ENCODE results near the gene ESYT2.

The ESYT2 gene

DNA sequence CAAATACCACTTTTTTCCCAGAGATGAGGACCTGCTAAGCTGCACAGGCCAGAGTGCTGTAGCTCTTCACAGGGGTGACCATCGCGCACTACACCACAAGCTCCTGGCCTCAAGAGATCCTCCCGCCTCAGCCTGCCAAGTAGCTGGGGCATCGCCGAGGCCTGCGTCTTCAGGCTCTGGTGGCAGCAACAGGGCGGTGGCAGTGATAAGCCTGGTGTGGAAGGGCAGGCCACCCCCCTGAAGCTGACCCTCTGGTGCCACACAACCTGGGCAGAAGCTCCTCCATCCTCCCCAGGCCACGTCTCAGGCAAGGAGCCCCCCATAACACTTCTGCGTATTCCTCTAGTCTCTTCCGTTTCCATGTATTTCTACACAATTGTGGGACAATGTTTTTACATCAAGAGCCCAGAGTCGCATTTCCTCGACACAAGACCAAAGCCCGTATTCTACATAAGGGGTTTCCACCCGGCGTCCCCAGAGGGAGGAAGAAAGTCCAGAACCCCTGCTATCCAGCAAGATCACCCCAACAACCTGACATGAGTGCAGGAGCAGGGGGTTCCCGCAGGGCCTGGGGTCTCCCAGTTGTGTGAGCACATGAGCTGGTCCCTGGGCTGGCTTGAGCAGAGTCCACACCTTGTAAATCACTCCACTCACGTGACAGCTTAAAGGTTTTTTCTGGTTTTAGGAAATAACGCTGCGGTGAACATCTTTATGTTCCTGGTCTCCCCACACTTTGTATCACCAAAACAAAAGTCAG is 87.1 kb downstream of the ESYT2 start:
- DNase-seq (ENCODE audit: low spot score) = no peak

DNA sequence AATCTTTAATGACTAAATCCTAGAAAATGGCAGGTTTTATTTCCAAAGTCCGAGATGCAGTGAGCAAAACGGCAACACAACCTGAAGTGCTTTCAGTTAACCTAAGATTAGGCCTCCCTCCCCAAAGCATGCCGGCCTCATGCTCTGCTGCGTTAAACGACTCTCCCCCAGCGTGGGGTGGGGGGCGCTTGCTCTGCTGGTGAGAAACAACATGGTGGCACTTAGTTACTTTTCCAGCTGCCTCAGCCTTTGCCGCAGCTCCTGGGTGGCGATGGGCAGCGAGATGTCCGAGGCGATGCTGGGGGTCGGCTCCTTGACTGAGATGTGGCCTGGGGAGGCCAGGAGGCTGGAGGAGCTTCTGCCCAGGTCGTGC is 88.0 kb downstream of the ESYT2 start:
- no peak for DNase-seq (ENCODE audit: low spot score)

DNA sequence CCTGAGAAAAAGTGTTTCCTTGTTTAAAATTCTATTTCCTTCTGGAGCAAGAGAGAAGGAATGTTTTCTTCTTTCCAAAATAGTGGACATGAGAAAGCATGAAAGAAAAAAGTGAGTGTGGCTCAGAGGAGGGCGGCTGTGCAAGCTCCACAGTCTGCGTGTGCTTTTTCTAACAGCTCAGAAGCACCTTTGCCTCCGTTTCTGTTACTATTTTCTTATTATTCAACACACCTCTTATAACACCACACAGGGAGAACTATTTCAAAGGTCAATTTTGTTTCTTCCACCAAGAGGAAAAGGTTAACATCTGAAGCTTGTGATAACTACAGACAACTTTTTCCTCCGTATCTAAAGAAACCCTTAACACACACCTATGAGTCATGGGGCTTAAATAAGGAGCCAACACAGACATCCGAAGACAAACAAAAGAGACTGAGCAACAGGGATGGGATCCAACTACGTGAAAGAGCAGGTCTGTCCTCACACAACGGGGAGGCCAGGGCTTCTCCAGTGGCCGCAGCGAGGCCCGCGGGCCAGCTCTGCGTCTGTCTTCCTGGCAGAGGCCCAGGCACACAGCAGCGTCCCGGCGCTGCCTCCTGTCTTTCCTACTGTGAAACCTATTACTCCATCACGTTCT is 88.5 kb downstream of the ESYT2 start:
- no peak for DNase-seq (ENCODE audit: low spot score)

DNA sequence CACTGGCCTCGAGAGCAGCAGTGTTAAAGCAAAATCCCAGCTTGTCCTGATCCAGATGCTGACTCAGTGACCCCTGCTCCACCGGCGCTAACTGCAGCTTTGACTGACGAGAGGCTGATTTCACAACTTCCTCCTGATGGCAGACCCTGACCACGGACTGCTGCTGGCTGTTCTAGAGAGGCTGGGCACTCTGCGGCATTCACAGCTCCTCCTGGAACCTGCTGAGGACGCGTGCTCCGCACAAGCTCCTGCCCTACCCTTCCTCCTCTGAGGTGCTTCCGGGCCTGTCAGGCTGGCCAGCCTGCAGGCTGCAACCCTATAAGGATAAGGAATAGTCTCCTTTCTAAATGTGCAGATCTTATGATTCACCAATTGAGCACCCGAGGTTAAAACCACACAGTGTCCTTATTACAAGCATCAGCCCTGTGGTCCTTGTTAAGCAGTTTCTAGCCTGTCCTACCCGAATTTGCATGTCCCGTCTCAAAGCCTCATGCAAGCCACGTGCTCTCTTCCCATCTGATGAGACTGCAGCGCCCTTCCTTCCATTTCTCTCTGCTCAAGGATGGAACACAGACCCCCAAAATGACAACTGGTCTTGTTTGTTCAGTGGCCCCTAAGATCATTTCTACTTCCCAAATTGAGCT is 89.2 kb downstream of the ESYT2 start:
- no peak for DNase-seq (ENCODE audit: low spot score)

DNA sequence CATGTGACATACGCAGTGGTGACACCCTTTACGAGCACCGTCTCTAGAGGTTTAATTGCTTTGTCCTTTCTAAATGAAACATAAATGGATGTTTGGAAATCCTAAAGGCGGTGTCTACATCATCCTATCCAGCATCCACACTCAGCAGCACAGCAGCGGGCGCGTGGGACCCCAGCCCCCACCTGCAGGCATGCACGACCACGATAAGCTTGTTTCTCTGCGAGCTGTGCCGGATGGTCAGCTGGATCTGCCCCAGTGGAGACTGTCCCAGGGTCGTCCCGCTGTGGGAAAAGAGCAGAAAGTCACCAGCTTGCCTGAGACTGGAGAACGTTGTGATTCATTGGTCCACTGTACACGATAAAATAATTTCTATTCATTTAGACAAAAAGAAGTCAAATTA is 90.5 kb downstream of the ESYT2 start:
- DNase-seq (ENCODE audit: low spot score) = no peak

DNA sequence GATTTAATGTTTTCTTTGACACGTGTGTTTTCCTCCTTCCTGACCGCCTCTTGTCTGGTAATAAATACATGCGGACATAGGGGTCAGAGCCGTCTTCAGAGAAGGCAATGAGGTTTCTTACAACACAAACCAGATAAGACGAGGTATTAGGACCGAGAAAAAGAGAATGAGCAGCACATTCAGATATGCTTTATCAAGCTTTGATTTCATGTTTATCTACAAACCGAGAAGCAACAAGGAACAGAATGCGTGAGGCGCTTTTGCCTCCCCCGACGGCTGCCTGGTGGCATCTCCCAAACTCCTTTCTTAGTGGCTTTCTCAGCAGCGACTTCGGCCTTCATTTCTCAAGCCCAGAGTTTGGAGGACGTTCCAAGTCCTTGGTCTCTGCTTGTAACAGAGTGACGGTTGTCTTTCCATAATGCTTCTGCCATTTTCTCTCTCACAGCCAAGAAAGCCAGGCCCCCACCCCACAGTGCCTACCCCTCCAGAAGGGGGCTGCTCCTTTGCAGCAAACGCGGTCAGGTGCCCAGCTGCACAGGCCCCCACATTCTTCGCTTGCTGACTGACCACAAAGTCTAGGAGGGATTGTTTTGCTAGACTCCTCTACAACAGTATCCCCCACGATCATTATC is 92.1 kb downstream of the ESYT2 start:
- DNase-seq (ENCODE audit: low spot score) = no peak

DNA sequence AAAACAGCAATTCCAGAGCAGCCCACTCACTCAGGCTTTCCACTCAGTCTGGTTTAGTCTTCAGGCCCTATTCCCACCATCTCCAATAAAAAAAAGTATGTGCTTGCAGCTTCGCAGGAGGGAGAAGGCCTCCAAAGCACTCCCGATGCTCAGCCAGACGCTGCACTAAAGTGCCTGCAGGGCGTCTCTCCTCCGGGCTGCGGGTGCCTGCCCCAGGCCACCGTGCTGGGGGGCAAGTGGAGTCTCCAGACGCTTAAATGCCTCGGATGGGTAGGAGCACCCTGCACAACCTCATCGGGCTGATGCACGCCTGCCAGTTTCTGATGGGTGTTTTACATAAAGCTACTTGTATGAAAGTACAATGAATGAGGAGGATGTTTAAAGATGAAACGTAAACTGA is 93.4 kb downstream of the ESYT2 start:
- DNase-seq (ENCODE audit: low spot score) = no peak

DNA sequence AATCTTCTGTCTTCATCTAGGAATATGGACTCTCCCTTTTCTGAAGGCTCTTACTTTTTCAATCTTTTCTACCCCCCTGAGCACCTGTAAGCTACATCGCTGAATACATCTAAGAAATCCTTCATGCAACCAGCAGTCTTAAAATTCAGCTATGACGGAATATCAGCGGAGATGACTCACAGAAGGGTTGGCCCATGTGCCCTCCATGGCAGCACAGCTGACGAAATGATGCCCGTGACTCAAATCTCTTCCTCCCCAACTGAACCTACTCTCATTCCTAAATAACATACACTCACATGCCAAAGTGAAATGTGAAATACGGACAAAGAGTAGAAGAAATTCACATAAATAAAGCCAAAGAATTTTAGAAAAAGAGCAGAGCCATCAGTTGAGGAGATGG is 94.4 kb downstream of the ESYT2 start:
- DNase-seq (ENCODE audit: low spot score) = no peak

DNA sequence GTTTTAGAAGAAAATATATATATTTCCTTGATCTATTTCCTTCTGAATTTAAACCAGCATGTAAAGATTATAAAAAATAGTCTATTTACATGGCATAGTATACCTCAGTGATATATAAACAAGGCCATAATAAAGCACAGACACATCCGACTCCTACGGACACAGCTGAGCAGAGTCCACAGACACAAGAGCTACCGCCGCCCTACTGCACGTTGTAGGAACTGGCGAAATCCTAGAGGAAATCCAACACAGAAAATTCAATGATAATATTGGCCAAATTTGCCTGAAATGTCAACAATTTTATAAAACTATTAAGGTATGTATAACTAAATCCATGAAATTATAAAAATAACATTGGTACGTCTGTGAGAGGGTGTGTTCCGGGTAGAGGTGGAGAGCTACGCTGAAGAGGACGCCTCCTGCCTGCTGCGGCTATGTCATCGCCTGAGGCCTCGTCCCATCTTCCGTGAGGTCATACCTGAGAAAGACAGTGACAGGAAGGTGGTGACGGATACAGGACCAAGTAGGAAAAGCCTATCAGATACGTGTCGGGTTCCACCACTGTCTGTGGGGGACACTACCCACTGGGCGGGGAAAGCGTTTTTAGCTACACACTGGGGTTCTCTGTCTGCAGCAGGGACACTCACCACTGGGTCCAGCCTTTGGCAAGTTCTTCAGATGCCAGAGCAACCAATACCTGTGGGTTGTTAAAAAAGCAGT is 95.4 kb downstream of the ESYT2 start:
- DNase-seq (ENCODE audit: low spot score) = no peak

DNA sequence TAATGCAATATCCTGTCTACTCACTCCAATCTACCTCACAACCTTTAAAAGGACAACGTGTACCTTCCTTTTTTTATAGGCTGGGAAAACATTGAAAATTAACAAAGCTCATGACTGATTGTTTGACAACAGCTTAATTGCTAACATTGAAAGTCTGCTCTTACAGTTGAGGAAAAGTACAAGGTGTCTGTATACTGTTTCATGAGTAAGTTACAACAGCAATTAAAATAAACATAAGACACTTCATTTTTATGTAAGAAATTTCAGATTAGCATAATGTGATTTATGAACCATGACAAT is 96.1 kb downstream of the ESYT2 start:
- no peak for DNase-seq (ENCODE audit: low spot score)

DNA sequence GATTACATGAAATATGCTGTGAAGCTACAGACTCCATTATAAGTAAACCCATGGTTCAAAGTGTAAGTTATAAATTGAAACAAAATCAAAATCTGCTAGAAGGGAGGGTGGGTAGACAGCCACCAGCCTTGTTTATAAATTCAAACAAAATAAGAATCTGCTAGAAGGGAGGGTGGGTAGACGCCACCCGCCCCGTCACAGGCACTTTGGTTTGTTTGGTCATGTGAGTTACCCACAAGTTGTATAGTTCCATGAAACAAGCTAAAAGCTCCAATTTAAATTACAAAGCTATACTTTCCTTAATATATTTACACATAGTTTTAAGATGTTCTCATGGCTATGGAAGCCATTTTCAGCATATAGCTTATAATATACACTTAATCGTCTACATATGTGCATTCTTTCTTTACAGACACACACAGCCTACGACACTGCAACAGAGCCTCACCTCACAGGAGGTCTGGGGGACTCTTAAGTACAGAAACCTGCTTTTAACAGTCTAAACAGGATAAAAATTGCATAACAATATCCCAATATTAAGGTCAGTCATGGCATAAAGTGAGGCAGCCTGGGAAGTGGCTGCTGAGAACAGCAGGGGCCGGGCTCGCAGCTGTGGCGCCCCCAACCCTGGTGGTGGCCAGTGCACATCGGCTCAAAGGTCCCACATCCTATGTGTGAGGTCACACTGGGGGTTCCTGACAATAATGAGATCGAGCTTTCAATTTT is 96.7 kb downstream of the ESYT2 start:
- DNase-seq (ENCODE audit: low spot score) = no peak

DNA sequence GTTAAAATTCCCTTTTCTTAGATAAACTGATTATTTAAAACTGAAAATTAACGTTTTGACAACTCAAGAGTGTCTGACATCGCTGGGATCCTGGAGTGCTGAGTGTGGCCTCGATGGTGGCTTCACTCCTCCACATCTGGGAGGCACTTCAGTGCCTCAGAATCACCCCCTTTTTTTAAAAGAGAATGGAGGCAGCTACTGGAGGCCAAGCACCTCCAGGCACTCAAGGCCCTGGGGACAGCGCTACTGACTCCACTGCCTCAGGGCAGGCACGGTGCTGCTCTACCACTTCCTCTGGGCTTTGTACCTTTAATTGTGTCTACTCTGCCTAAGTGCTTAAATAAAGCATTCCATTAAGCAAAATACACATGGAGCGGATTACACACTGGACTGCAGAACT is 97.5 kb downstream of the ESYT2 start:
- DNase-seq (ENCODE audit: low spot score) = no peak

DNA sequence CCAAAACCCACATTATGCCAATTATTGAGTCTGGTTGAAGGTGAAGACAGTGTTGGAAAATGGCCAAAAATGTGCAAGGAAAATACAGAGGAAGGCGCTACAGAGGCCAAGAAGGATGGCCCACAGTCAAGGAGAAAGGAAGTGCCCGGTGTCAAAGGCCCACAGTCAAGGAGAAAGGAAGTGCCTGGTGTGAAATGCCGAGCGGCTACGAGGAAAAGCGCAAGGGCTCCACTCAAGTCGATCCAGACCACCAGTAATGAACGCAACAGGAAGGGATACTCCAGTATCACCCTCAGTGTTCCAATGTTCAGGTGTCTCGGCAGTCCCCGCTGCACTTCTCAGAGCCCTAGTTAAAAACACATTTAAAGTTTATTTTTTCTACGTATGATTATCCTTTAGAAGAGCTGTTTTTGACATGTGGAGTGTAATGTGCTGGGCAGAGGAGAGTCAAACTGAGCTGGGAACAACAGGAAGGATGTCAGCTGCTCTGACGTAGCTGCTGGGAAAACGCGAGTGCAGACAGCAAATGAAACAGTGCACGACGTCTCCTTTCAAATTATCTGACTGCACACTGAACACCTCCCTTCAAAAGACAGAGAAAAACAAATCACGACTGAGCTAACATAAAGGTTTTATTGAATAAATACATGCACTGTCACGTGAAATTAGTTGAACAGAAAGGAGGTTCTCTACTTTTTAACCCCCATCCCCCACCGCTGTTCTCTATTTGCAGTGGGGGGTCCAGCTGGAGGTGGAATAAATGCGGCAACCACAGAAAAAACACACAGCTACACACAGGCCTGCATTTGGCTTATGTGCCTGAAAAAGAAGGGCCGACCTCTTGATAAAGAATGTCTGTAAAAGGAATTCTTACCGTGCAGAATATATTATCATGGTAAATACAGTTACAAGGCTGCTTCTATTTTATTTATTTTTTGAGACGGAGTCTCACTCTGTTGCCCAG is 98.6 kb downstream of the ESYT2 start:
- DNase-seq (ENCODE audit: low spot score) = no peak

DNA sequence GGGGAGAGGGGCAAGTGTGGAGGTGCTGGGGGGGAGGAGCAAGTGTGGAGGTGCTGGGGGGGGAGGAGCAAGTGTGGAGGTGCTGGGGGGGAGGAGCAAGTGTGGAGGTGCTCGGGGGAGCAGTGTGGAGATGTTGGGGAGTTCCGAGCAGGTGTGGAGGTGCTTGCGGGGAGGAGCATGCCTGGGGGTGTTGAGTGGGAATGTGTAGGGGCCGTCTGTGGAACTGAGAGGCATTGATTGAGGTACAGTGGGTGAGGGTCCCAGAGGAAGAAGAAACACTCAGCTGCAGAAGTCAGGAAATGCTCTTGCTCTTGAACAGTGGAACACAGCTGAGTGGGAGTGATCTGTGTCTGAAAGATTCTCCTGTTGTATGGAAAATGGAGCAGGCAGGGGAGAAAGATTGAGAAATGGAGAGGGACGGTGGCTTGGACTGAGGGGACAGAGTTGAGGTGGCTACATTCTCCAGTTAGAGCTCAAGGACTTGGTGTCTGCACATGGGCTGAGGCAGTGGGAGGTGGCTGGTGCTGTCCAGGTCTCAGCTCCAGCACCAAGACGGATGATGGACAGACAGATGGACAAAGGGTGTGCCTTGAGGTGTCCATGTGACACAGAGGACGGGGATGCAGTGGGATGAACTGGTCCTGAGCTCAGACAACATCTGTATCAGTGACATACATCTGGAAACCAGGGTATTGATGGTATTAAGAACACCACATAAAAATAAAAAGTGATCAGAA is 99.5 kb downstream of the ESYT2 start:
- no peak for DNase-seq (ENCODE audit: low spot score)

DNA sequence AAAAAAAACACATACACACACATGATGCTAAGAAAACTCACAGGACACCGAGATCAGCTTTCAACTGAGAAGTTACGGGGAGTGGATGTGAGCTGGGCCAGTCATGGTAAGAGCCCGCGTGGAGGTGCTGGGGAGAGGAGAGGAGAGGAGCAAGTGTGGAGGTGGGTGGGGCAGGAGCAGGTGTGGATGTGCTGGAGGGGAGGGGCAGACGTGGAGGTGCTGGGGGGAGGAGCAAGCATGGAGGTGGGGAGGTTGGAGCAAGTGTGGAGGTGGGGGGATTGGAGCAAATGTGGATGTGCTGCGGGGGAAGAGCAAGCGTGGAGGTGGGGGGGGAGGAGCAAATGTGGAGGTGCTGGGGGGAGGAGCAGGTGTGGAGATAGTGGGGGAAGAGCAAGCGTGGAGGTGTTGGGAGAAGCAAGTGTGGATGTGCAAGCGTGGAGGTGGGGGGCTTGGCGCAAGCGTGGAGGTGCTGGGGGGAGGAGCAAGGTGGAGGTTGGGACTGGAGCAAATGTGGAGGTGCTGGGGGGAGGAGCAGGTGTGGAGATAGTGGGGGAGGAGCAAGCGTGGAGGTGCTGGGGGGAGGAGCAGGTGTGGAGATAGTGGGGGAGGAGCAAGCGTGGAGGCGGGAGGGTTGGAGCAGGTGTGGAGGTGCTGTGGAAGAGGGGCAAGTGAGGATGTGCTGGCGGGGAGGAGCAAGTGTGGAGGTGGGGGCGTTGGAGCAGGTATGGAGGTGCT is 100.2 kb downstream of the ESYT2 start:
- DNase-seq (ENCODE audit: low spot score) = no peak

DNA sequence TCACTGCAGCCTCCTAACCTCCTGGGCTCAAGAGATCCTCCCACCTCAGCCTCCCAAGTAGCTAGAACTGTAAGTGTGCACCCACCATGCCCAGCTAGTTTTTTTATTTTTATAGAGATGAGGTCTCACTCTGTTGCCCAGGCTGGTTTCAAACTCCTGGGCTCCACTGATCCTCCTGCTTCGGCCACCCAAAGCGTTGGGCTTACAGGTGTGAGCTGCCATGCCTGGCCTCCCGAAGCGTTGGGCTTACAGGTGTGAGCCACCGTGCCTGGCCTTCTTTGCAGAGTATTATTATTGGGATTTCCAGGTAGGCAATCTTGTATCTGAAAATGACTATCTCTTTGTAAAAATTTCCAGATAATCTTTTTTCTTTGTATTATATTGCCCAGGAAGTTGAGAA is 101.6 kb downstream of the ESYT2 start:
- DNase-seq (ENCODE audit: low spot score) = no peak

DNA sequence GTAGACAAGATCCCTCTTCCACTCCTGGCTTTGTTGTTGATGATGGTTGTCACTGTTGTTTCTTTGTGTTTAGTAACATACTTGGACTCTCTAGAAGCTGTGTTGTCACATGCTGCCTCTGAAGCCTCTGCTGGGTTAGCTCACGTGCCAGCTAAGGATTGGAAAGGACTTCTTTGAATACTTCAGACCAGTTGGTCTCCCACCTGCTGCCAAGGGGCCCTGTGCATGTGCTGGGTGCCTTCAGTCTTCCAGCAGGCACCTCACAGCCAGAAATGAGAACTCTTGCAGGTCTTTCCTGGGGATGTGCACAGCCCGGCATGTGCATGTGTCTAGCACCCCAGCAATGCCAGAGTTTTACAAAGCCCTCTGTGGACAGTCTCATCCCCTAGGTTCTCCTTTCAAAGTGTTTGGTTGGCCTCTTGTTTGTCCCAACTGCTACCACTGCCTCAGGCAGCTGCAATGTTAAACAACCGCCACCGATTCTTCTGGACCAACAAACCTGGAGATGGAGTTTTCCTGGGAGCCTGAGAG is 103.0 kb downstream of the ESYT2 start:
- no peak for DNase-seq (ENCODE audit: low spot score)

DNA sequence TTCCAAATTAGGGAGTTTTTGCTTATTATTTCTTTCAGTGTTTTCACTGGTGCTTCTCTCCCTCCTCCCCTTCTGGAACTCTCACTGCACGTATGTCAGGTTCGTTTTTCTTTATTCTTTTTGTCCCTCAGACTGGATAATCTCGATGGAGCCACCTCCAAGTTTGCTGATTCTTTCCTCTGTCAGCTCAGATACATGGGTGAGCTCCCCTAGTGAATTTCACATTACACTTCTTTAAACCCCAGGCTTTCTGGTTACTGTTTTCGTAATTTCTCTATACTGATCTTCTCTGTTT is 103.9 kb downstream of the ESYT2 start:
- no peak for DNase-seq (ENCODE audit: low spot score)
